NCI-H1105 treated with DMSO at 0.1 percent for 48 hours (cell line): ENCODE measurements around the gene PCDHA6.
"Not testable (repeated sequence)": the region's sequence is repeated elsewhere in the genome, so short reads cannot be mapped to it uniquely, and the experiment has no call there.

Experiments
- DNase-seq: peaks from one replicate; lab custom pipeline; 2025; lab: John Stamatoyannopoulos, UW

The PCDHA6 gene

GRCh38 chr5:140822281-140822629 lies 5.5 kb upstream of the PCDHA6 start:
- no peak for DNase-seq

GRCh38 chr5:140822969-140823368 lies 4.8 kb upstream of the PCDHA6 start:
- not testable (repeated sequence) for DNase-seq

- DNase-seq, result no peak
These were observed 4.3 kb upstream of the PCDHA6 start for GRCh38 chr5:140823475-140823874.

- no peak for DNase-seq
These were observed 590 bp downstream of the PCDHA6 start for GRCh38 chr5:140828362-140828737.

GRCh38 chr5:140829511-140830501 lies 2.0 kb downstream of the PCDHA6 start:
- DNase-seq, result not testable (repeated sequence)

- no peak for DNase-seq
These were observed 6.2 kb downstream of the PCDHA6 start, which contains the start of gene PCDHA7 for GRCh38 chr5:140833993-140834392. PCDHA7 (plus strand) TSS chr5:140834269; CDS start chr5:140834384, 115 bp downstream.

- DNase-seq, result not testable (repeated sequence)
These were observed 6.8 kb downstream of the PCDHA6 start for GRCh38 chr5:140834439-140835008.

GRCh38 chr5:140835622-140836510 lies 8.1 kb downstream of the PCDHA6 start:
- DNase-seq, result no peak

- no peak for DNase-seq
These were observed 13.5 kb downstream of the PCDHA6 start, which contains the start of gene PCDHA8 for GRCh38 chr5:140840978-140841962. PCDHA8 (plus strand) TSS chr5:140841187; CDS start chr5:140841322, 135 bp downstream.

- DNase-seq, result no peak
These were observed 15.3 kb downstream of the PCDHA6 start for GRCh38 chr5:140842798-140843733.

- DNase-seq, result not testable (repeated sequence)
These were observed 20.7 kb downstream of the PCDHA6 start, which contains the start of gene PCDHA9 for GRCh38 chr5:140848139-140849102. PCDHA9 (plus strand) TSS chr5:140848382; CDS start chr5:140848496, 114 bp downstream.

GRCh38 chr5:140849831-140850634 lies 22.3 kb downstream of the PCDHA6 start:
- DNase-seq, result not testable (repeated sequence)

GRCh38 chr5:140855772-140856674 lies 28.3 kb downstream of the PCDHA6 start, which contains the start of gene PCDHA10:
PCDHA10 (plus strand) TSS chr5:140855897; CDS start chr5:140856049, 152 bp downstream.
- DNase-seq, result no peak

- no peak for DNase-seq
These were observed 29.6 kb downstream of the PCDHA6 start for GRCh38 chr5:140857177-140857986.

- DNase-seq, result no peak
These were observed 30.2 kb downstream of the PCDHA6 start for GRCh38 chr5:140857987-140858240.
